ENCODE data around the gene KATNB1. TPM values are rescaled to one million over a fixed set of nuclear protein-coding genes. Genes with fewer than 3 reads are reported as not detected.
"Not testable (repeated sequence)": the region's sequence is repeated elsewhere in the genome, so short reads cannot be mapped to it uniquely, and the experiment has no call there.

The KATNB1 gene
- total RNA-seq, 1 experiment from 2014 or later: 37.7 TPM

GRCh38 chr16:57727610-57728009 lies 8.0 kb upstream of the KATNB1 start:
- no peak for ATAC-seq

GRCh38 chr16:57728336-57729181 lies 7.0 kb upstream of the KATNB1 start:
- Histone ChIP-seq H4K20me1 (ENCODE audit: low read length) (no peaks in the 10 kb centered on the region), H3F3A (ENCODE audit: low read length, unreplicated experiment) (no peaks in the 10 kb centered on the region), H3K9ac (ENCODE audit: low read length) (no peak overlapping the region), H3K27ac (ENCODE audit: low read length) (no peak overlapping the region), H3K9me3 (ENCODE audit: low read length) (no peaks in the 10 kb centered on the region), H3K9me2 (replicated peaks; ENCODE audit: low read length) (no peaks in the 10 kb centered on the region), H3K4me3 (ENCODE audit: low read length) (no peak overlapping the region), H3K4me2 (ENCODE audit: low read length) (no peak overlapping the region), H3K79me2 (ENCODE audit: low read length) (no peaks in the 10 kb centered on the region), H2AFZ (ENCODE audit: low read length) (no peak overlapping the region), H3K27me3 (ENCODE audit: low read length) (no peaks in the 10 kb centered on the region), H3K4me1 (ENCODE audit: insufficient read depth, low read length) (no peaks in the 10 kb centered on the region), H3K36me3 (ENCODE audit: low read depth, low read length) (no peaks in the 10 kb centered on the region)
- ATAC-seq (no peak), DNase-seq (no peak)
- POLR2A ChIA-PET (ENCODE audit: unreplicated experiment): no interaction called here
- no TSS peak for BruUV-seq (replicated peaks)
- CTCF ChIA-PET: no interaction called here
- intact Hi-C loops (cut with micrococcal nuclease): no loop called here
- TF ChIP-seq EZH2phosphoT487 (IDR thresholded peaks at IDR 0.05; ENCODE audit: borderline replicate concordance, low read length): no peak

More at GRCh38 chr16:57727610-57728009, 8.0 kb upstream of the KATNB1 start:
- BruUV-seq (replicated peaks): no TSS peak
- Histone ChIP-seq H3K27ac (ENCODE audit: low read length) (no peak overlapping the region), H2AFZ (ENCODE audit: low read length) (no peak overlapping the region), H3K36me3 (ENCODE audit: low read depth, low read length) (no peaks in the 10 kb centered on the region), H3F3A (ENCODE audit: low read length, unreplicated experiment) (no peaks in the 10 kb centered on the region), H3K4me1 (ENCODE audit: insufficient read depth, low read length) (no peaks in the 10 kb centered on the region), H3K4me2 (ENCODE audit: low read length) (no peak overlapping the region), H4K20me1 (ENCODE audit: low read length) (no peaks in the 10 kb centered on the region), H3K27me3 (ENCODE audit: low read length) (no peaks in the 10 kb centered on the region), H3K9me3 (ENCODE audit: low read length) (no peaks in the 10 kb centered on the region), H3K9ac (ENCODE audit: low read length) (no peak overlapping the region), H3K4me3 (ENCODE audit: low read length) (no peak overlapping the region), H3K79me2 (ENCODE audit: low read length) (no peaks in the 10 kb centered on the region), H3K9me2 (replicated peaks; ENCODE audit: low read length) (no peaks in the 10 kb centered on the region)
- ChIA-PET POLR2A (ENCODE audit: unreplicated experiment) (no interaction called here), CTCF (no interaction called here)
- no peak; the same call in 1 of the 2 replicates for TF ChIP-seq CTCF (conservative IDR thresholded peaks at IDR 0.05; ENCODE audit: low read depth, low read length)
- TF ChIP-seq EZH2phosphoT487 (IDR thresholded peaks at IDR 0.05; ENCODE audit: borderline replicate concordance, low read length): no peak
- TF ChIP-seq EZH2 (IDR thresholded peaks at IDR 0.05; ENCODE audit: low read length, unreplicated experiment): no peak
- DNase-seq: no peak
- intact Hi-C loops (cut with micrococcal nuclease): no loop called here

GRCh38 chr16:57729182-57729484 lies 6.4 kb upstream of the KATNB1 start:
- no peak overlapping the region for H3K9ac ChIP-seq (ENCODE audit: low read length)
- H3K4me1 ChIP-seq (ENCODE audit: insufficient read depth, low read length): no peaks in the 10 kb centered on the region
- H3K27me3 ChIP-seq (ENCODE audit: low read length): no peaks in the 10 kb centered on the region
- no peak overlapping the region for H3K4me3 ChIP-seq (ENCODE audit: low read length)
- no peaks in the 10 kb centered on the region for H3K9me2 ChIP-seq (replicated peaks; ENCODE audit: low read length)
- no peaks in the 10 kb centered on the region for H3F3A ChIP-seq (ENCODE audit: low read length, unreplicated experiment)
- H3K36me3 ChIP-seq (ENCODE audit: low read depth, low read length): no peaks in the 10 kb centered on the region
- no peaks in the 10 kb centered on the region for H4K20me1 ChIP-seq (ENCODE audit: low read length)
- CTCF ChIA-PET: no interaction called here
- no peak overlapping the region for H3K27ac ChIP-seq (ENCODE audit: low read length)
- H3K9me3 ChIP-seq (ENCODE audit: low read length): no peaks in the 10 kb centered on the region
- intact Hi-C loops (cut with micrococcal nuclease): no loop called here
- POLR2A ChIA-PET (ENCODE audit: unreplicated experiment): no interaction called here
- H2AFZ ChIP-seq (ENCODE audit: low read length): no peak overlapping the region
- BruUV-seq (replicated peaks): no TSS peak
- DNase-seq: no peak
- no peak for ATAC-seq
- no peaks in the 10 kb centered on the region for H3K79me2 ChIP-seq (ENCODE audit: low read length)
- H3K4me2 ChIP-seq (ENCODE audit: low read length): no peak overlapping the region
- no peak for TF ChIP-seq EZH2phosphoT487 (IDR thresholded peaks at IDR 0.05; ENCODE audit: borderline replicate concordance, low read length)
- no peak for TF ChIP-seq CTCF (conservative IDR thresholded peaks at IDR 0.05; ENCODE audit: low read depth, low read length)
- no peak for TF ChIP-seq EZH2 (IDR thresholded peaks at IDR 0.05; ENCODE audit: low read length, unreplicated experiment)

GRCh38 chr16:57729852-57730251 lies 5.7 kb upstream of the KATNB1 start:
- H3K79me2 ChIP-seq (ENCODE audit: low read length); H3K9me2 ChIP-seq (replicated peaks; ENCODE audit: low read length); H4K20me1 ChIP-seq (ENCODE audit: low read length); H3K9ac ChIP-seq (ENCODE audit: low read length); H3K36me3 ChIP-seq (ENCODE audit: low read depth, low read length); POLR2A ChIA-PET (ENCODE audit: unreplicated experiment); DNase-seq; H3K4me1 ChIP-seq (ENCODE audit: insufficient read depth, low read length); CTCF ChIA-PET; H2AFZ ChIP-seq (ENCODE audit: low read length); ATAC-seq; intact Hi-C loops (cut with micrococcal nuclease); H3K9me3 ChIP-seq (ENCODE audit: low read length); BruUV-seq (replicated peaks); H3K4me3 ChIP-seq (ENCODE audit: low read length); H3K27me3 ChIP-seq (ENCODE audit: low read length); H3F3A ChIP-seq (ENCODE audit: low read length, unreplicated experiment); H3K27ac ChIP-seq (ENCODE audit: low read length); H3K4me2 ChIP-seq (ENCODE audit: low read length): not testable (repeated sequence)
